ENCODE data around the gene YWHAG.

Gene YWHAG

GRCh38 chr7:76303202-76304147 is 55.3 kb downstream of the YWHAG start:
- TF ChIP-seq, protein P1, sequence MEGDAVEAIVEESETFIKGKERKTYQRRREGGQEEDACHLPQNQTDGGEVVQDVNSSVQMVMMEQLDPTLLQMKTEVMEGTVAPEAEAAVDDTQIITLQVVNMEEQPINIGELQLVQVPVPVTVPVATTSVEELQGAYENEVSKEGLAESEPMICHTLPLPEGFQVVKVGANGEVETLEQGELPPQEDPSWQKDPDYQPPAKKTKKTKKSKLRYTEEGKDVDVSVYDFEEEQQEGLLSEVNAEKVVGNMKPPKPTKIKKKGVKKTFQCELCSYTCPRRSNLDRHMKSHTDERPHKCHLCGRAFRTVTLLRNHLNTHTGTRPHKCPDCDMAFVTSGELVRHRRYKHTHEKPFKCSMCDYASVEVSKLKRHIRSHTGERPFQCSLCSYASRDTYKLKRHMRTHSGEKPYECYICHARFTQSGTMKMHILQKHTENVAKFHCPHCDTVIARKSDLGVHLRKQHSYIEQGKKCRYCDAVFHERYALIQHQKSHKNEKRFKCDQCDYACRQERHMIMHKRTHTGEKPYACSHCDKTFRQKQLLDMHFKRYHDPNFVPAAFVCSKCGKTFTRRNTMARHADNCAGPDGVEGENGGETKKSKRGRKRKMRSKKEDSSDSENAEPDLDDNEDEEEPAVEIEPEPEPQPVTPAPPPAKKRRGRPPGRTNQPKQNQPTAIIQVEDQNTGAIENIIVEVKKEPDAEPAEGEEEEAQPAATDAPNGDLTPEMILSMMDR (IDR thresholded peaks at IDR 0.05; ENCODE audit: low read depth, low read length) = no peak
- DNase-seq (ENCODE audit: low read depth in 2 of 2) = peak; percentile 90 to 97
- H3K4me3 ChIP-seq (replicated peaks in 1 of 2; ENCODE audit: low read depth in 2 of 2, low read length in 2 of 2) = peak overlapping the region; percentile 96 to 97

DNA sequence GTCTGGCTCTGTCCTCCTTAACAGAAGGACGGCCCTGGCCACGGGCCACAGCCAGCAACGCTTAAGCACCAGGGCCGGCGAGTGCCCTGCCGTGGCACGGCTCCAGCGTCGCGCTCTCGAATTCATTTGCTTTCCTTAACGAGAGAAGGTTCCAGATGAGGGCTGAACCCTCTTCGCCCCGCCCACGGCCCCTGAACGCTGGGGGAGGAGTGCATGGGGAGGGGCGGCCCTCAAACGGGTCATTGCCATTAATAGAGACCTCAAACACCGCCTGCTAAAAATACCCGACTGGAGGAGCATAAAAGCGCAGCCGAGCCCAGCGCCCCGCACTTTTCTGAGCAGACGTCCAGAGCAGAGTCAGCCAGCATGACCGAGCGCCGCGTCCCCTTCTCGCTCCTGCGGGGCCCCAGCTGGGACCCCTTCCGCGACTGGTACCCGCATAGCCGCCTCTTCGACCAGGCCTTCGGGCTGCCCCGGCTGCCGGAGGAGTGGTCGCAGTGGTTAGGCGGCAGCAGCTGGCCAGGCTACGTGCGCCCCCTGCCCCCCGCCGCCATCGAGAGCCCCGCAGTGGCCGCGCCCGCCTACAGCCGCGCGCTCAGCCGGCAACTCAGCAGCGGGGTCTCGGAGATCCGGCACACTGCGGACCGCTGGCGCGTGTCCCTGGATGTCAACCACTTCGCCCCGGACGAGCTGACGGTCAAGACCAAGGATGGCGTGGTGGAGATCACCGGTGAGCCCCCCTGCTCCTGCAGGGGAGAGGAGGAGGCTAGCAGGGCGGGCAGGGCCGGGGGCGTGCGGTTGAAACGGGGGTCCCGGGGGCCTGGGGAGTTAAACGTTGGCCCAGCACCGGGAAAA is 56.2 kb downstream of the YWHAG start, which contains the start of gene HSPB1:
Gene HSPB1 (plus strand): TSS at position 327 of the 855 bp plus-strand sequence. CDS start 40 bp downstream, at position 367.
- peak; percentile 95 to 96 for DNase-seq (ENCODE audit: low read depth in 2 of 2)
- H3K4me3 ChIP-seq (replicated peaks in 1 of 2; ENCODE audit: low read depth in 2 of 2, low read length in 2 of 2) = peak within 1 kb of the TSS; percentile 96 to 97
- TF ChIP-seq, protein P1 (IDR thresholded peaks at IDR 0.05; ENCODE audit: low read depth, low read length) = no peak

DNA sequence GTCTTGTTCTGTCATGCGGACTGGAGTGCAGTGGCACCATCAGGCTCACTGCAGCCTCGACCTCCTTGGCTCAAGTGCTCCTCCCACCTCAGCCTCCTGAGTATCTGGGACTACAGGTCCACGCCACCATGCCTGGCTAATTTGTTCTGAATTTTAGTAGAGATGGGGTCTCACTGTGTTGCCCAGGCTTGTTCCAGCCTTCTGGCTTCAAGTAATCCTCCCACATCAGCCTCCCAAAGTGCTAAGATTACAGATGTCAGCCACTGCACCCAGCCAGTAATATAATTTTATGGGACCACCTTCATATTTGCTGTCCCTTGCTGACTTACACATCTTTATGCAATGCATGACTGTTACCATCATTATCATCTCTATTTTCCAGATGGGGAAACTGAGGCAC is 57.8 kb downstream of the YWHAG start:
- H3K4me3 ChIP-seq (replicated peaks in 1 of 2; ENCODE audit: low read depth in 2 of 2, low read length in 2 of 2) = no peak overlapping the region
- TF ChIP-seq, protein P1 (IDR thresholded peaks at IDR 0.05; ENCODE audit: low read depth, low read length) = no peak
- DNase-seq (ENCODE audit: low read depth in 2 of 2) = no peak

GRCh38 chr7:76300166-76300731 is 58.5 kb downstream of the YWHAG start:
- TF ChIP-seq, protein P1 (IDR thresholded peaks at IDR 0.05; ENCODE audit: low read depth, low read length) = no peak
- H3K4me3 ChIP-seq (replicated peaks in 1 of 2; ENCODE audit: low read depth in 2 of 2, low read length in 2 of 2) = no peak overlapping the region
- peak; percentile 55 to 93 for DNase-seq (ENCODE audit: low read depth in 2 of 2)

DNA sequence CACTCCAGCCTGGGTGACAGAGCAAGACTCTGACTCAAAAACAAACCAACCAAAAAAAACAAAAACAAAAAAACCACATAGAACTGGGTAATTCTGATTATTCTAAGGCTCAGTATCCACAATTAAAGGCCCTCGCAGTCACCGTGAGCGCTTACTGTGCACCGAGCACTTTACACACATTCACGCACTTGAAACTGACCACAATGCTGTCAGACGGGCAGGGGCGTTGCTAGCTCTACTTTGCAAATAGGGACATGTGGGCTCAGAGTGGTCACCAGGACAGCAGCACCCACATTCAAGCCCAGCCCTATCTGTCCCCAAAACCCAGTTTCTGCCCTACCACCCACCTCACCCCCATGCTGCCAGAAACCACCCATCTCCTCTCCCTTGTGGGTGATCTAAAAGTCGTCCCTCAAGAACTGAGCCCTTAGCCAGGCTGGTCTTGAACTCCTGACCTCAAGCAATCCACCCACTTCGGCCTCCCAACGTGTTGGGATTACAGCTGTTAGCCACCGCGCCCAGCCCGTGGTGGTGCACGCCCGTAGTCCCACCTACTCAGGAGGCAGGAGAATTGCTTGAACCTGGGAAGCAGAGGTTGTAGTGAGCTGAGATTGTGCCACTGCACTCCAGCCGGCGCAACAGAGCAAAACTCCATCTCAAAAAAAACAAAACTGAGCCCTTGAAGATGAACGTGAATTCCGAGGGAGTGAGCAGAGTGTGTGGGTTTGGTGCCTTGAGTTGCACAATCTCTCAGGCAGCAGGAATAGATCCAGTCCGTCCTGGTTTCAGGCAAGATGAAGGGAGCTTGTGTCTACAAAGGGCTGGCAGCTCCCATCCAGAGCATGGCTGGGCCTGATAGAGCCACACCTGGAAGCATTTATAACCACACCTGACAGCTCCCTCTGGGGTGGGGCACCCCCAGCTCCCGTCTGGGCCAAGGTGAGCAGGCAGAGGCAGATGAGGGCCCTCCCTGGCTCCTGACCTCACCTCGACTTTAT is 61.7 kb downstream of the YWHAG start:
- no peak overlapping the region for H3K4me3 ChIP-seq (replicated peaks in 1 of 2; ENCODE audit: low read depth in 2 of 2, low read length in 2 of 2)
- TF ChIP-seq, protein P1 (IDR thresholded peaks at IDR 0.05; ENCODE audit: low read depth, low read length) = no peak
- peak; percentile 92 to 93 for DNase-seq (ENCODE audit: low read depth in 2 of 2)
